ENCODE data around the gene SIRT5.

Gene SIRT5

DNA sequence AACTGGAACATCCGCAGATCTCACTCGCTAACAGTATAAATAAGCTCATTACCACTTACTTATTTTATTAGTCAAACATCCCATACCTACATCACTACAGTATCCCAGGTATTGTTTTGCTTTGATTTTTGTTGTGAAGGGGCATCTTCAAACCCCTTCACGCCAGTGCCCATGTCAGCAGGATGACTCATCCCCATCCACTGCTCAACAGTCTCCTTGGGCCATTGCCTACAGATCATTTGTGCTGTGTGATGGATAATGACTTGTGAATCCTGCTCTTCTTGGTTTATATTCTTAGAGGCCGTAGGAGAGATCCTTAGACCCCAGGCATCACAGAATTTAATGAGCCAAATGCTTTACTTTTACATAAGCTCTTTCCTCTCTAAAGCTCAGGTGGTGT lies 8.5 kb upstream of the SIRT5 start:
- Histone ChIP-seq H3K4me3 (ENCODE audit: insufficient read depth, low read depth, low read length, poor library complexity, severe bottlenecking) (no peak overlapping the region), H3K9me3 (ENCODE audit: control insufficient read depth, low read length) (no peaks in the 10 kb centered on the region), H3K27ac (ENCODE audit: insufficient read depth, low read length, poor library complexity, severe bottlenecking) (no peak overlapping the region), H3K27me3 (replicated peaks; ENCODE audit: control insufficient read depth, insufficient read depth, low read length, poor library complexity, severe bottlenecking) (no peaks in the 10 kb centered on the region), H3K4me1 (ENCODE audit: control insufficient read depth, insufficient read depth, low read length, poor library complexity, severe bottlenecking) (no peaks in the 10 kb centered on the region), H3K36me3 (ENCODE audit: control insufficient read depth, insufficient read depth, low read length) (no peaks in the 10 kb centered on the region)
- no peak for DNase-seq

DNA sequence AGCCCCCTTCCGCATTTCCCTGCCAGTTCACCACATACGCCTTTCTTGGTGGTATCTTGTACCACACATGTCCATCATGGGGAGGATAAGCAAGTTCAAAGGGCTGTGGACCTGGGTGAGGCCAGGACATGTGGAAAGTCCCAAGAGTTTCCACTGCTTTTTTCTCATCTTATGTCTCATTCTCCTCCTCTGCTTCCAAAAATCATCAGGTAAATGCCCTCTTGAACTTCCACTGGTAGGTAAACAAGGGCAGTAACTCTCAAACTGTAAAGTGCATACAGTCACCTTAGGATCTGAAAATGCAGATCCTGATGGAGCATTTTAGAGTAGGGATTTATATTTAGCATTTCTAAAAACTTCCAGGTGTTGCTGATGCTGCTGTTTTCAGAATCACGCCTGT lies 7.9 kb upstream of the SIRT5 start:
- no peaks in the 10 kb centered on the region for H3K9me3 ChIP-seq (ENCODE audit: control insufficient read depth, low read length)
- H3K36me3 ChIP-seq (ENCODE audit: control insufficient read depth, insufficient read depth, low read length), result no peaks in the 10 kb centered on the region

DNA sequence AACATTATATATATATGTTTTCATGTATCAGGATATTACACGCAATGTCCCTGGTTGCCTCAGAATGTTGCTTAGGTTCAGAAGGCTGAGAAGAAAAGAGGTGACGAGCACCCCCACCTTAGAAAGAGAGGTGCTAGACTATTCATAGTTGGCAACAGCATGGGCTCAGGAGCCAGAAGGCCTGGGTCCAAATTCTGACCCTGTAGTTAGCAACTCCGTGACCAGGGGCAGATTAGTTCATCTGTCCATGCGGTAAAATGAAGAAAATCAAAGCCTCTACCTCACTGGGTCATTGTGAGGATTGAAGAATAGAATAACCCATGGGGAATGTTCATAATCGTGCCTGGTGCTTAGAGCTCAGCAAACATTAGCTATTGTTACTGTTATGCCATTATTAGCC lies 5.4 kb upstream of the SIRT5 start:
- no peak for DNase-seq
- H3K36me3 ChIP-seq (ENCODE audit: control insufficient read depth, insufficient read depth, low read length), result no peaks in the 10 kb centered on the region
- H3K4me1 ChIP-seq (ENCODE audit: control insufficient read depth, insufficient read depth, low read length, poor library complexity, severe bottlenecking), result no peaks in the 10 kb centered on the region
- no peak overlapping the region for H3K4me3 ChIP-seq (ENCODE audit: insufficient read depth, low read depth, low read length, poor library complexity, severe bottlenecking)
- H3K9me3 ChIP-seq (ENCODE audit: control insufficient read depth, low read length), result no peaks in the 10 kb centered on the region
- no peak overlapping the region for H3K27ac ChIP-seq (ENCODE audit: insufficient read depth, low read length, poor library complexity, severe bottlenecking)
- no peaks in the 10 kb centered on the region for H3K27me3 ChIP-seq (replicated peaks; ENCODE audit: control insufficient read depth, insufficient read depth, low read length, poor library complexity, severe bottlenecking)

More for the DNA sequence above, 7.9 kb upstream of the SIRT5 start:
- Histone ChIP-seq H3K4me1 (ENCODE audit: control insufficient read depth, insufficient read depth, low read length, poor library complexity, severe bottlenecking) (no peaks in the 10 kb centered on the region), H3K27ac (ENCODE audit: insufficient read depth, low read length, poor library complexity, severe bottlenecking) (no peak overlapping the region), H3K27me3 (replicated peaks; ENCODE audit: control insufficient read depth, insufficient read depth, low read length, poor library complexity, severe bottlenecking) (no peaks in the 10 kb centered on the region), H3K4me3 (ENCODE audit: insufficient read depth, low read depth, low read length, poor library complexity, severe bottlenecking) (no peak overlapping the region)
- DNase-seq, result no peak

DNA sequence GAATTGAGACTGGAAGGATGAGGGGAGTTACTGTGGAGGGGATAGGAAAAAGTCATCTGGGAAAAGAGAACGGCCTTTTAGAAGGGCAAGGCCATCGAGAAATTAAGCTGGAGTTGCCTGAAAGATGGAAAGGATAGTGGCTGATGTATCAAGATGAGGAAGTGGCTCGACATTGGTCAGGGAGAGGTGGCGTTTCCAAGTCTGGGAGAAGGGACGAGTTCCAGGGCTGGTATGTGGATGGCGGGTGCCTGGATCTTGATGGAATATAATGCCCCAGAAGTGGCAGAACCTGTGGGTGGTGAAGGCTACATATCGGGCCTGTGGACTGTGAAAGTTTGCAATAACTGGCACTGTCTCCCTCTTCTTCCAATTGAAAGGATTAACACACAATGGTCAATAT lies 2.2 kb upstream of the SIRT5 start:
- no peaks in the 10 kb centered on the region for H3K27me3 ChIP-seq (replicated peaks; ENCODE audit: control insufficient read depth, insufficient read depth, low read length, poor library complexity, severe bottlenecking)
- H3K27ac ChIP-seq (ENCODE audit: insufficient read depth, low read length, poor library complexity, severe bottlenecking), result no peak overlapping the region
- no peaks in the 10 kb centered on the region for H3K9me3 ChIP-seq (ENCODE audit: control insufficient read depth, low read length)
- no peaks in the 10 kb centered on the region for H3K36me3 ChIP-seq (ENCODE audit: control insufficient read depth, insufficient read depth, low read length)
- DNase-seq, result no peak
- no peak overlapping the region for H3K4me3 ChIP-seq (ENCODE audit: insufficient read depth, low read depth, low read length, poor library complexity, severe bottlenecking)
- no peaks in the 10 kb centered on the region for H3K4me1 ChIP-seq (ENCODE audit: control insufficient read depth, insufficient read depth, low read length, poor library complexity, severe bottlenecking)

DNA sequence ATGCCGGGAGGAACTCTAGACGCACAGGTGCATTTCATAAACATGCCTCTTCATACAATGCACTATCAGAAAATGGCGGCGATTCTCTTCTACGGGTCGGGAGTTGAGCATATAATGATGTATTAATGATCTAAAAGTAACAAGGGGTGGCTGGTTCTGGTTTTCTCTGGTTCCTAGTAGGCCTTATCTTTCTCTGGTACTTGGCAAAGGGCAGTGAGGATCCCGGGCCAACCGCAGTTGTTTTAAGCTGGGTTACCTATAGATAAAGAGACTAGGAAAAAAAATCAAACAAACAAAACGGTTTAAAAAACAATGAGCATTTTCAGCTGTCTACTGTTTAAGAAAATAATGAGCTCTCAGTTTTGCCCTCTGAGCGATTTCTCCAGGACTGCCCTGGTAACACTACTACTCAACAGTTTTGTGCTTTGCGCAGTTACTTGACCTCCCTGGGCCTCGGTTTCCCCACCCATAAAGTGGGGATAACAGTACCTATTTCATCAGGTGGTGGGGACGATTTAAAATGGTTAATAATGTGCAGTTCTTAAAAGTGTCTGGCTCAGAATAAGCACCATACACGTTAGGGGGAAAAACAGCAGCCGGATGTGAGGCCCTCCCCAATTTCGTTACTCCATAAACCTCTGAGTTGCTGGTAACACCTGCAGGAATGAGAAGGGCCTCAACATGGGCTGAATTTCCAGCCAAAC lies 1.3 kb upstream of the SIRT5 start:
- H3K4me3 ChIP-seq (ENCODE audit: insufficient read depth, low read depth, low read length, poor library complexity, severe bottlenecking), result no peak overlapping the region
- no peaks in the 10 kb centered on the region for H3K36me3 ChIP-seq (ENCODE audit: control insufficient read depth, insufficient read depth, low read length)
- no peaks in the 10 kb centered on the region for H3K27me3 ChIP-seq (replicated peaks; ENCODE audit: control insufficient read depth, insufficient read depth, low read length, poor library complexity, severe bottlenecking)
- no peak overlapping the region for H3K27ac ChIP-seq (ENCODE audit: insufficient read depth, low read length, poor library complexity, severe bottlenecking)
- no peaks in the 10 kb centered on the region for H3K4me1 ChIP-seq (ENCODE audit: control insufficient read depth, insufficient read depth, low read length, poor library complexity, severe bottlenecking)
- no peak for DNase-seq
- H3K9me3 ChIP-seq (ENCODE audit: control insufficient read depth, low read length), result no peaks in the 10 kb centered on the region

DNA sequence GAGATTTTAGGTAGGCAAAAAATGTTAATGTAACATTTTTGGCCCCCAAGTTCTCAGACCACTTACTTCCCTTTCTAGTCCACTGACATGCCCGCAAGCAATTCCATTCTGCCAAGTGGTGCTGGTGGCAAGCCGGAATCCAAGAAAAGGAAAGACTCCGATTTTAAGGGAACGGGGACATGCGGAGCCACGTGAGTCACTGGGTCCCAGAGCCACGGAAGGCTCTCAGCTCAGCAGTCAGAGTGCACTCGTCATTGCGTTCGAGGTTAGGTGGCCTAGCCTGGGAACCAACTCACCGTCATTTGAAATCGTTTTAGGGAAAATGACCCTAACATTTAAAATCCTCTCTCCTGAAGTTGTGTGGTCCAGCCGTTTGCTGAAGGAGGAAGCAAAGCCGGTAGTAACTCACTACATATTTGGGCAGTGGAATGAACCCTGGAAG lies 711 bp upstream of the SIRT5 start:
- peak overlapping the region; percentile 87 for H3K4me3 ChIP-seq (ENCODE audit: insufficient read depth, low read depth, low read length, poor library complexity, severe bottlenecking)
- no peaks in the 10 kb centered on the region for H3K9me3 ChIP-seq (ENCODE audit: control insufficient read depth, low read length)
- no peaks in the 10 kb centered on the region for H3K4me1 ChIP-seq (ENCODE audit: control insufficient read depth, insufficient read depth, low read length, poor library complexity, severe bottlenecking)
- DNase-seq, result peak in 1 of 3 donors; percentile 4
- peak overlapping the region; percentile 85 for H3K27ac ChIP-seq (ENCODE audit: insufficient read depth, low read length, poor library complexity, severe bottlenecking)
- H3K27me3 ChIP-seq (replicated peaks; ENCODE audit: control insufficient read depth, insufficient read depth, low read length, poor library complexity, severe bottlenecking), result no peaks in the 10 kb centered on the region
- H3K36me3 ChIP-seq (ENCODE audit: control insufficient read depth, insufficient read depth, low read length), result no peaks in the 10 kb centered on the region

DNA sequence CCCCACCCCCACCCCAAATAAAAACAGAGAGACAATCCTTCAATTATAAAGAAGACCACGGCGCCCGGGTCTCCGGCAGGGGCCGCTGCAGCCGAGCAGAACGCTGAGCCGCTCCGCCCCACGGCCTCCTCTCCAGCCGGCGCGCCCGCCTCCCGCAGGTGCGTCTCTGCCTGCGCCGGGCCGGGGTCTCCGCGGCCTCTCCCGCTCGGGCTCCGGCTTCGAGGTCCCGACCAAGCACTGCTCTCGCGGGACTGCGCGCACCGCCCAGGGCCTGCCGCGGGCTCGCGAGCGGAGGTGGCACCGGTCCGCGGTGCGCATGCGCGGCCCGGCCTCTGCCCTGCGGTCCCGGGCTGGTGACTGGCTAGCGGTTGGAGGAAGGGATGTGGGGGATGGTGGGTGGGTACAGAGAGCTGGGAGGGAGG lies 241 bp upstream of the SIRT5 start:
- no peaks in the 10 kb centered on the region for H3K9me3 ChIP-seq (ENCODE audit: control insufficient read depth, low read length)
- no peaks in the 10 kb centered on the region for H3K36me3 ChIP-seq (ENCODE audit: control insufficient read depth, insufficient read depth, low read length)
- no peaks in the 10 kb centered on the region for H3K4me1 ChIP-seq (ENCODE audit: control insufficient read depth, insufficient read depth, low read length, poor library complexity, severe bottlenecking)
- peak overlapping the region; percentile 85 for H3K27ac ChIP-seq (ENCODE audit: insufficient read depth, low read length, poor library complexity, severe bottlenecking)
- H3K27me3 ChIP-seq (replicated peaks; ENCODE audit: control insufficient read depth, insufficient read depth, low read length, poor library complexity, severe bottlenecking), result no peaks in the 10 kb centered on the region
- peak; percentile 87 to 89 (median 87) for DNase-seq
- peak overlapping the region; percentile 87 for H3K4me3 ChIP-seq (ENCODE audit: insufficient read depth, low read depth, low read length, poor library complexity, severe bottlenecking)

DNA sequence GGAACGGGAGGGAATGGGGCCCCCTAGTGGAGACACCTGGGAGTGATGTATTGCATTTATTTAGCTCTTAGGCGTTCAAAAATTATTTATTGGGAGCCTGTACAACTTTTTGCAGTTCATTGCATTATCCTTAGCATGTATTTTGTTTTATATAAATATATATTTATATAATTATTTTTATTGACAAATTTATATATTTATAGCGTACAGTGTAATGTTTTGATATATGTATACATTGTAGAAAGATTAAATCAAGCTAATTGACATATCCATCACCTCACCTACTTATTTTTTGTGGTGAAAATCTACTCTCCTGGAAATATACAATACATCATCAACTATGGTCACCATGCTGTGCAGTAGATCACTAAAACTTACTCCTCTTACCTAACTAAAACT lies 975 bp downstream of the SIRT5 start:
- no peaks in the 10 kb centered on the region for H3K27me3 ChIP-seq (replicated peaks; ENCODE audit: control insufficient read depth, insufficient read depth, low read length, poor library complexity, severe bottlenecking)
- no peak for DNase-seq
- H3K36me3 ChIP-seq (ENCODE audit: control insufficient read depth, insufficient read depth, low read length), result no peaks in the 10 kb centered on the region
- H3K27ac ChIP-seq (ENCODE audit: insufficient read depth, low read length, poor library complexity, severe bottlenecking), result peak overlapping the region; percentile 85
- H3K9me3 ChIP-seq (ENCODE audit: control insufficient read depth, low read length), result no peaks in the 10 kb centered on the region
- H3K4me1 ChIP-seq (ENCODE audit: control insufficient read depth, insufficient read depth, low read length, poor library complexity, severe bottlenecking), result no peaks in the 10 kb centered on the region
- peak overlapping the region; percentile 87 for H3K4me3 ChIP-seq (ENCODE audit: insufficient read depth, low read depth, low read length, poor library complexity, severe bottlenecking)

DNA sequence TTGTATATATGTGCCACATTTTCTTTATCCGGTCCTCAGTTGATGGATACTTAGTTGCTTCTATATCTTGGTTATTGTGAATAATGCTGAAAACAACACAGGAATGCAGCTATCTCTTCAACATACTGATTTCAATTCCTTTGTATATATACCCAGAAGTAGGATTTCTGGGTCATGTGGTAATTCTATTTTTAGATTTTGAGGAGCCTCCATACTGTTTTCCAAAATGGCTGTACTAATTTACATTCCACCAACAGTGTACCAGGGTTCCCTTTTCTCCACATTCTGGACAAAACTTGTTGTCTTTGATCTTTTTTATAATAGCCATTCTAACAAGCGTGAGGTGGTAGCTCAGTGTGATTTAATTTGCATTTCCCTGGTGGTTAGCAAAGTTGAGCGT lies 1.6 kb downstream of the SIRT5 start:
- no peak overlapping the region for H3K27ac ChIP-seq (ENCODE audit: insufficient read depth, low read length, poor library complexity, severe bottlenecking)

DNA sequence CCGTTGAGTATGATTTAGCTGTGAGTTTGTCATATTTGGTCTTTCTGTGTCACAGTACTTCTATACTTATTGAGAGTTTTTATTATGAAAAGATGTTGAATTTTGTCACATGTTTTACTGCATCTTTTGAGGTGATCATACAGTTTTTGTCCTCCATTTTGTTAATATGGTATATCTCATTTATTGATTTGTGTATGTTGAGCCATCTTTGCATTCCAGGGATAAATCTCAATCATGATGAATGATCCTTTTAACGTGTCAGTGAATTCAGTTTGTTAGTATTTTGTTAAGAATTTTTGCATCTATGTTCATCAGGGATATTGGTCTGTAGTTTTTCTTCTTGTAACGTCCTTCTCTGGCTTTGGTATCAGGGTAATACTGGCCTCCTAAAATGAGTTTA lies 3.5 kb downstream of the SIRT5 start:
- no peak for DNase-seq
- H3K4me3 ChIP-seq (ENCODE audit: insufficient read depth, low read depth, low read length, poor library complexity, severe bottlenecking), result no peak overlapping the region
- no peaks in the 10 kb centered on the region for H3K9me3 ChIP-seq (ENCODE audit: control insufficient read depth, low read length)
- no peaks in the 10 kb centered on the region for H3K4me1 ChIP-seq (ENCODE audit: control insufficient read depth, insufficient read depth, low read length, poor library complexity, severe bottlenecking)
- H3K36me3 ChIP-seq (ENCODE audit: control insufficient read depth, insufficient read depth, low read length), result no peaks in the 10 kb centered on the region
- no peaks in the 10 kb centered on the region for H3K27me3 ChIP-seq (replicated peaks; ENCODE audit: control insufficient read depth, insufficient read depth, low read length, poor library complexity, severe bottlenecking)
- H3K27ac ChIP-seq (ENCODE audit: insufficient read depth, low read length, poor library complexity, severe bottlenecking), result no peak overlapping the region

More for the DNA sequence above, 1.6 kb downstream of the SIRT5 start:
- H3K4me3 ChIP-seq (ENCODE audit: insufficient read depth, low read depth, low read length, poor library complexity, severe bottlenecking), result no peak overlapping the region
- H3K36me3 ChIP-seq (ENCODE audit: control insufficient read depth, insufficient read depth, low read length), result no peaks in the 10 kb centered on the region
- no peak for DNase-seq
- no peaks in the 10 kb centered on the region for H3K27me3 ChIP-seq (replicated peaks; ENCODE audit: control insufficient read depth, insufficient read depth, low read length, poor library complexity, severe bottlenecking)
- no peaks in the 10 kb centered on the region for H3K4me1 ChIP-seq (ENCODE audit: control insufficient read depth, insufficient read depth, low read length, poor library complexity, severe bottlenecking)
- no peaks in the 10 kb centered on the region for H3K9me3 ChIP-seq (ENCODE audit: control insufficient read depth, low read length)

All from effector memory CD4-positive, alpha-beta T cell (primary cell).